Measurements from ENCODE around the gene DIO2. TPM values are rescaled to one million over a fixed set of nuclear protein-coding genes. Genes with fewer than 3 reads are reported as not detected.

Gene DIO2
- total RNA-seq, 3 donors from 2014 or later (not counting 1 experiment from before 2014, with no cell fraction given) = not detected

DNA sequence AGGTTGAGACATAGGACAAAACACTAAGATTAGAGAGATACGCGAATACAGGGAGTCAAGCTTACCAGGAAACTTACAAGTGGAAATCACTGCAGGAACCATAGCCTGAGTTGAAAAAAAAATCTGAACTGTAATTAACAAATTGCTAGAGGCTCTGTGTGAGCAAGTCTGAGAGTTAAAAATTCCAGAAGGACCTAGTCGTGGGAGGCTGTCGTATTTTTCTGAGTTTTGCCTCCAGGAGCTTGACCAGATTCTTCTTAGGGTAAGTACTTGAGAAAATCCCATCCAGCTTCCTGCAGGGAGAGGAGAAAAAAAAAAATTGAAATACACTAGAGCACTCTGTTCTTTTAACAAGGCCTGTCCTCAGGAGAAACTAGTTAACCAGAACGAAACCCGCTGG, 22.7 kb downstream of the DIO2 start:
- TF ChIP-seq, protein P1, sequence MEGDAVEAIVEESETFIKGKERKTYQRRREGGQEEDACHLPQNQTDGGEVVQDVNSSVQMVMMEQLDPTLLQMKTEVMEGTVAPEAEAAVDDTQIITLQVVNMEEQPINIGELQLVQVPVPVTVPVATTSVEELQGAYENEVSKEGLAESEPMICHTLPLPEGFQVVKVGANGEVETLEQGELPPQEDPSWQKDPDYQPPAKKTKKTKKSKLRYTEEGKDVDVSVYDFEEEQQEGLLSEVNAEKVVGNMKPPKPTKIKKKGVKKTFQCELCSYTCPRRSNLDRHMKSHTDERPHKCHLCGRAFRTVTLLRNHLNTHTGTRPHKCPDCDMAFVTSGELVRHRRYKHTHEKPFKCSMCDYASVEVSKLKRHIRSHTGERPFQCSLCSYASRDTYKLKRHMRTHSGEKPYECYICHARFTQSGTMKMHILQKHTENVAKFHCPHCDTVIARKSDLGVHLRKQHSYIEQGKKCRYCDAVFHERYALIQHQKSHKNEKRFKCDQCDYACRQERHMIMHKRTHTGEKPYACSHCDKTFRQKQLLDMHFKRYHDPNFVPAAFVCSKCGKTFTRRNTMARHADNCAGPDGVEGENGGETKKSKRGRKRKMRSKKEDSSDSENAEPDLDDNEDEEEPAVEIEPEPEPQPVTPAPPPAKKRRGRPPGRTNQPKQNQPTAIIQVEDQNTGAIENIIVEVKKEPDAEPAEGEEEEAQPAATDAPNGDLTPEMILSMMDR (IDR thresholded peaks at IDR 0.05) = no peak
- ATAC-seq = no peak
- 94% methylated on average over 6 of the region's 6 CpGs for WGBS (ENCODE audit: insufficient coverage)

DNA sequence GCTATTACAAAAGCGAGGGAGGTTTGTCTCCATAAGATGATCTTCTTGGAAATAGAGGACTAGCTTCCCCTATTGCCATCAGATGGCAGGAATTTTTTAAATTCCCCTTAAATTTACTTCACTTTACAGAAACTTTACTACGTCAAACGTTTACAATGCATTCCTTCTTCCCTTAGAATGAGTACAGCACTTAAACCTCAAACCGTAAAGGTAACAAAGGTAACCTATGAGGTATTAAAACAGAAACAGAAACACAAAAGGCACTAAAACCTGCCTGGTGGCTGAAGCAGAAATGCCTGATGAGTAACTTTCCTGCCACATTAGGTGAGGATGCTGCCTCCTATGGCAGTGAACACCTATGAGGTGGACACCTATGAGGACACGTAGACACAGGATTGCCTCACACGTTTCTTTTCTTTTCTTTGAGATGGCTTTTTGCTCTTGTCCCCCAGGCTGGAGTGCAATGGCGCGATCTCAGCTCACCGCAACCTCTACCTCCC, 25.0 kb downstream of the DIO2 start:
- Histone ChIP-seq H3K27ac (ENCODE audit: low read length) (no peak overlapping the region), H3K27me3 (ENCODE audit: control insufficient read depth, insufficient read depth, low read length) (no peaks in the 10 kb centered on the region), H3K36me3 (ENCODE audit: control insufficient read depth, insufficient read depth, low read length) (no peaks in the 10 kb centered on the region), H3K9me3 (ENCODE audit: control insufficient read depth, insufficient read depth, low read length) (no peaks in the 10 kb centered on the region), H3K4me1 (ENCODE audit: control insufficient read depth, insufficient read depth, low read length) (no peaks in the 10 kb centered on the region), H3K4me3 (ENCODE audit: low read length) (no peak overlapping the region)
- TF ChIP-seq, protein P1 (IDR thresholded peaks at IDR 0.05) = no peak
- no peaks in the 10 kb centered on the region for H3K27me3 Mint-ChIP-seq (ENCODE audit: low read depth in 2 of 2)
- H3K27ac Mint-ChIP-seq = no peak overlapping the region
- peaks cover 13 to 19% of the 10 kb centered on the region in 2 donors for H3K9me3 Mint-ChIP-seq
- H3K36me3 Mint-ChIP-seq = peaks cover 8% of the 10 kb centered on the region
- no peak overlapping the region for H3K4me3 Mint-ChIP-seq
- intact Hi-C loops (cut with micrococcal nuclease) = no loop called here
- 87% methylated on average over 9 of the region's 9 CpGs for WGBS (ENCODE audit: insufficient coverage)
- DNase-seq (no peak), ATAC-seq (no peak)
- H3K4me1 Mint-ChIP-seq = no peaks in the 10 kb centered on the region

More for the DNA sequence above, 22.7 kb downstream of the DIO2 start:
- Histone ChIP-seq H3K27ac (ENCODE audit: low read length) (no peak overlapping the region), H3K27me3 (ENCODE audit: control insufficient read depth, insufficient read depth, low read length) (no peaks in the 10 kb centered on the region), H3K4me1 (ENCODE audit: control insufficient read depth, insufficient read depth, low read length) (no peaks in the 10 kb centered on the region), H3K36me3 (ENCODE audit: control insufficient read depth, insufficient read depth, low read length) (no peaks in the 10 kb centered on the region), H3K4me3 (ENCODE audit: low read length) (no peak overlapping the region), H3K9me3 (ENCODE audit: control insufficient read depth, insufficient read depth, low read length) (no peaks in the 10 kb centered on the region)
- Mint-ChIP-seq H3K4me3 (no peak overlapping the region), H3K4me1 (no peaks in the 10 kb centered on the region), H3K27ac (no peak overlapping the region), H3K27me3 (ENCODE audit: low read depth in 2 of 2) (no peaks in the 10 kb centered on the region), H3K9me3 (peaks cover 9 to 15% of the 10 kb centered on the region in 2 donors), H3K36me3 (peaks cover 8% of the 10 kb centered on the region)
- intact Hi-C loops (cut with micrococcal nuclease) = no loop called here
- DNase-seq = no peak

DNA sequence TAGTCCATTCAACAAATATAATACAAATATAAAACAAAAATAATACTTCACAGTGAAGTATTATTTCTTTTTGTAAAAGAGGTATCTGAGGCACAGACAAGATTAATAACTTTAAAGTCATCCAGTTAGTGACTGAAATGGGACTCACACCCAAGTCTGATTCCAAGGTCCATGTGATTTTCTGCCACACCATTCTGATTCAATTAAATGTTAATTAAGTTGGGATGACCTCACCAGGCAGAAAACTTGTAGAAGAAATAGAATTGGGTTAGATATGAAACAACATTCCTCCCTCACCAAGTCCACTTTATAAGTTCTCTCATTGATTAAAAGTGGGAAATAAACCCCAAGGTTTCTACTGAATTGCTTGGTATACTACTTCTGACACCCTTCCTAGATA, 34.4 kb downstream of the DIO2 start:
- H3K36me3 Mint-ChIP-seq = peaks cover 4% of the 10 kb centered on the region
- Histone ChIP-seq H3K36me3 (ENCODE audit: control insufficient read depth, insufficient read depth, low read length) (no peaks in the 10 kb centered on the region), H3K4me3 (ENCODE audit: low read length) (no peak overlapping the region), H3K27me3 (ENCODE audit: control insufficient read depth, insufficient read depth, low read length) (no peaks in the 10 kb centered on the region), H3K4me1 (ENCODE audit: control insufficient read depth, insufficient read depth, low read length) (no peaks in the 10 kb centered on the region), H3K27ac (ENCODE audit: low read length) (no peak overlapping the region), H3K9me3 (ENCODE audit: control insufficient read depth, insufficient read depth, low read length) (no peaks in the 10 kb centered on the region)
- DNase-seq (no peak), ATAC-seq (no peak)
- no peaks in the 10 kb centered on the region for H3K4me1 Mint-ChIP-seq
- TF ChIP-seq, protein P1 (IDR thresholded peaks at IDR 0.05) = no peak
- no peak overlapping the region for H3K4me3 Mint-ChIP-seq
- no peaks in the 10 kb centered on the region for H3K27me3 Mint-ChIP-seq (ENCODE audit: low read depth in 2 of 2)
- peaks cover 14 to 20% of the 10 kb centered on the region in 2 donors for H3K9me3 Mint-ChIP-seq
- H3K27ac Mint-ChIP-seq = no peak overlapping the region
- intact Hi-C loops (cut with micrococcal nuclease) = no loop called here

DNA sequence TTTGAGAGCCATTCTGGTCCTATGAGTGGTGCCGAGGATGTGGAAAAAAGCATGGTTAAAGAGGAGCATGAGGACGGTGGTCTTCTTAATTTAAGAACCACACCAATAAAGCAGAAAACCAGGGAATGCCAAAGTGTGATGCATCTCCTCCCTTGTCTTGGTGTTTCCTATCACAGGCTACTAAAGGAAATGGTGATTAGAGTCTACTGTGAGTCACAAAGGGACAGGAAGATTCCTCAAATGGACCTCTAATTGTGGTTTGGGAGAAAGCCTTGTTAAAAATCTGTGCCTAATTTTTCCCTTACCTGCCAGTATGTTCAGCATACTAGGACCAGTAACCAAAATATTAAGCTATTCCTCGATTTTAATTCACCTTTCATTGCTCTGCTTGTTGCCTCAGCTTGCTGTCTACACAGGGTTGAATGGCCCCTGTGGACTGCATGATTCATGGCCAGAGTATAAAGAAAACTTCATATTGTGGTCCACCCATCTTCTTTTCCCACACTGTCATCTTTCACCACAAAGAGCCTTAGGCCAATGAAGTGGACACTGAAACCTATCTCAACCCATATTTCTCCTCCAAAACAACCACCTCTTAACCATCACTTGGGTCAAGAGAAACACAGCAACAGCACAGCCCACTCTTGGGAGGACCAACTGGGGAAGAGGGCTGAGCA, 38.8 kb downstream of the DIO2 start:
- Histone ChIP-seq H3K4me1 (ENCODE audit: control insufficient read depth, insufficient read depth, low read length) (no peaks in the 10 kb centered on the region), H3K27me3 (ENCODE audit: control insufficient read depth, insufficient read depth, low read length) (no peaks in the 10 kb centered on the region), H3K36me3 (ENCODE audit: control insufficient read depth, insufficient read depth, low read length) (no peaks in the 10 kb centered on the region), H3K27ac (ENCODE audit: low read length) (no peak overlapping the region), H3K9me3 (ENCODE audit: control insufficient read depth, insufficient read depth, low read length) (no peaks in the 10 kb centered on the region), H3K4me3 (ENCODE audit: low read length) (no peak overlapping the region)
- DNase-seq (no peak), ATAC-seq (no peak)
- intact Hi-C loops (cut with micrococcal nuclease) = no loop called here
- no peaks in the 10 kb centered on the region for H3K4me1 Mint-ChIP-seq
- no peak overlapping the region for H3K4me3 Mint-ChIP-seq
- peaks cover 13 to 20% of the 10 kb centered on the region in 2 donors for H3K9me3 Mint-ChIP-seq
- WGBS (ENCODE audit: insufficient coverage) = 84% methylated on average over 1 of the region's 3 CpGs
- no peak overlapping the region for H3K27ac Mint-ChIP-seq
- TF ChIP-seq, protein P1 (IDR thresholded peaks at IDR 0.05) = no peak
- no peaks in the 10 kb centered on the region for H3K27me3 Mint-ChIP-seq (ENCODE audit: low read depth in 2 of 2)
- H3K36me3 Mint-ChIP-seq = peaks cover 4% of the 10 kb centered on the region
